ENCODE results near the gene PGBD5.

Gene PGBD5

DNA sequence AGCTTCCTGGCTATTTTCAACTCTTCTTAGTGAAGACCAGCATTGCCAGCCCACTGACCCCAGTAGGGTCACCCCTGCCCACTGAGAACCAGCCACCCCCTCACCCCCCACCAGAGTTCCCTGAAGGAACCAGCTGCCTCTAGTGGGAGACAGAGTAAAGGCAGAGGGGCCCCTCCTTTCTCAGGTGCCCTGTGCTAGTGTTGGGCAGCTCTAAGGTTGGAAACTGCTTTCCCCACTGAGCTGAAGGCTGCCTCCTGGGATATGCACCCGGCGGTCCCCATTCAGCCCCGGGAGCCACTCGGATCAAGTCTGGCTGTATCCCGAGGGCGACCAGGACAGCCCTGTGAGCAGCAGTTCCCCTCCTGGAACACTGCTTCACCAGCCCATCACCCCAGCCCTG lies 111.0 kb downstream of the PGBD5 start:
- TF ChIP-seq, protein P1, sequence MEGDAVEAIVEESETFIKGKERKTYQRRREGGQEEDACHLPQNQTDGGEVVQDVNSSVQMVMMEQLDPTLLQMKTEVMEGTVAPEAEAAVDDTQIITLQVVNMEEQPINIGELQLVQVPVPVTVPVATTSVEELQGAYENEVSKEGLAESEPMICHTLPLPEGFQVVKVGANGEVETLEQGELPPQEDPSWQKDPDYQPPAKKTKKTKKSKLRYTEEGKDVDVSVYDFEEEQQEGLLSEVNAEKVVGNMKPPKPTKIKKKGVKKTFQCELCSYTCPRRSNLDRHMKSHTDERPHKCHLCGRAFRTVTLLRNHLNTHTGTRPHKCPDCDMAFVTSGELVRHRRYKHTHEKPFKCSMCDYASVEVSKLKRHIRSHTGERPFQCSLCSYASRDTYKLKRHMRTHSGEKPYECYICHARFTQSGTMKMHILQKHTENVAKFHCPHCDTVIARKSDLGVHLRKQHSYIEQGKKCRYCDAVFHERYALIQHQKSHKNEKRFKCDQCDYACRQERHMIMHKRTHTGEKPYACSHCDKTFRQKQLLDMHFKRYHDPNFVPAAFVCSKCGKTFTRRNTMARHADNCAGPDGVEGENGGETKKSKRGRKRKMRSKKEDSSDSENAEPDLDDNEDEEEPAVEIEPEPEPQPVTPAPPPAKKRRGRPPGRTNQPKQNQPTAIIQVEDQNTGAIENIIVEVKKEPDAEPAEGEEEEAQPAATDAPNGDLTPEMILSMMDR (IDR thresholded peaks at IDR 0.05) = no peak
- Histone ChIP-seq H3K27ac (no peak overlapping the region), H3K4me3 (no peak overlapping the region)
- DNase-seq (ENCODE audit: low spot score) = no peak

DNA sequence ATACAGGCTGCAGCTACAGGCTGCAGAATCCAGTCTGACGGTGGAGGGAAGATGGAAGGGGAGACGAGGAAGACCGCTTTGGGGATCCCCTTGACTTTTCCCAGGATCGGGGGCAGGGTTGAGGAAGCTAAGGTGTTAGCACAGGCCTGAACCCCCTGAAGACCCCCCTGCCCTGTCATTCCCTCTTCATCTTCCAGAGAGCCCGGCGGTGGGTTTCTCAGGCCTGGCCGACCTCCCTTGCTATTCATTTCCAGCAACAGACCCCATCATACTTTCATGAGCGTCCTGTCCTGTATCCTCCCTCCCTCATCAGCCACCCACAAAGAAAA lies 112.0 kb downstream of the PGBD5 start:
- DNase-seq (ENCODE audit: low spot score) = no peak
- TF ChIP-seq, protein P1 (IDR thresholded peaks at IDR 0.05) = no peak
- H3K27ac ChIP-seq = no peak overlapping the region
- H3K4me3 ChIP-seq = no peak overlapping the region

DNA sequence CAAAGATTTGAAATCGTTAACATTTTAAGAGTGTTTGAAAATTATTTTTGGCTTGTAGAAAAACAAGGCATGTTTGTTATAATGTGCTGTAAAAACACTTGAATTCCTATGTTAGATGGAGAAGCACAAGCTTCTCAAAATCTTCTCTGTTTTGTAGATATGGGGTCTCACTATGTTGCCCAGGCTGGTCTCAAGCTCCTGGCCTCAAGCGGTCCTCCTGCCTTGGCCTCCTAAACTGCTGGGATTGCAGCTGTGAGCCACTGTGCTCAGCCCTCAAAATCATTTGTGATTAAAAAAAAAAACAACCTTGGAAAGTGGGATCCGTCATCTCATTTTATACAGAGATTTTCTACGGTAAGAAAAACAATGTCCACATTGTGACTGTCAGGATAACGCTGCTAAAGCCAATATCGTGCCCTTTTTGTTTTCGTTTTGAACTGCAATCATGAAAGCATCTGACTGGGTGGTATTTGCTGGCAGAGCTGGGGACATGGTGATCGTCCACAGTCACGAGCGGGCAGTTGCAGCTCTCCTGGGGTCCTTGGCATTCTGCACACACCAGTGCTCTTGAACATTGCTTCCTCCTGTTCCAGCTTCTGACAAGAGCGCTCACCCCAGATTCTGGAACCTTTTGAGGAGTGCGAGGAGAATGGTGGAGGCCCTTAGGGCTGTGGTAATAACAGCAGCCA lies 112.5 kb downstream of the PGBD5 start:
- no peak overlapping the region for H3K4me3 ChIP-seq
- H3K27ac ChIP-seq = no peak overlapping the region
- TF ChIP-seq, protein P1 (IDR thresholded peaks at IDR 0.05) = no peak
- DNase-seq (ENCODE audit: low spot score) = no peak

DNA sequence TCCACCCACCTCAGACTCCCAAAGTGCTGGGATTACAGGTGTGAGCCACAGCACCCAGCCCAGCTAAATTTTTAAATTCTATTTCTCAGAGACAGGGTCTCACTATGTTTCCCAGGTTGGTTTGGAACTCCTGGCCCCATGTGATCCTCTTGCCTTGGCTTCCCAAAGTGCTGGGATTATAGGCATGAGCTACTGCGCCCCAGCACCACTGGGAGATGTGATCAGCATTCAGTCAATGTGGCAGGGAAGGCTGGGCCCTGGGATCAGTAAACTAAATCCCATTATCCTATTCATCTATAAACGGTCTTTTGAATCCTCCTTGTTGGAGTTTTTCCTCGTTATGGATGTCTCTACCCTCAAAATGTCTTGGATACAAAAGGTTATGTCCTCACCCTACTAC lies 113.5 kb downstream of the PGBD5 start:
- Histone ChIP-seq H3K4me3 (no peak overlapping the region), H3K27ac (no peak overlapping the region)
- TF ChIP-seq, protein P1 (IDR thresholded peaks at IDR 0.05) = no peak
- DNase-seq (ENCODE audit: low spot score) = no peak

DNA sequence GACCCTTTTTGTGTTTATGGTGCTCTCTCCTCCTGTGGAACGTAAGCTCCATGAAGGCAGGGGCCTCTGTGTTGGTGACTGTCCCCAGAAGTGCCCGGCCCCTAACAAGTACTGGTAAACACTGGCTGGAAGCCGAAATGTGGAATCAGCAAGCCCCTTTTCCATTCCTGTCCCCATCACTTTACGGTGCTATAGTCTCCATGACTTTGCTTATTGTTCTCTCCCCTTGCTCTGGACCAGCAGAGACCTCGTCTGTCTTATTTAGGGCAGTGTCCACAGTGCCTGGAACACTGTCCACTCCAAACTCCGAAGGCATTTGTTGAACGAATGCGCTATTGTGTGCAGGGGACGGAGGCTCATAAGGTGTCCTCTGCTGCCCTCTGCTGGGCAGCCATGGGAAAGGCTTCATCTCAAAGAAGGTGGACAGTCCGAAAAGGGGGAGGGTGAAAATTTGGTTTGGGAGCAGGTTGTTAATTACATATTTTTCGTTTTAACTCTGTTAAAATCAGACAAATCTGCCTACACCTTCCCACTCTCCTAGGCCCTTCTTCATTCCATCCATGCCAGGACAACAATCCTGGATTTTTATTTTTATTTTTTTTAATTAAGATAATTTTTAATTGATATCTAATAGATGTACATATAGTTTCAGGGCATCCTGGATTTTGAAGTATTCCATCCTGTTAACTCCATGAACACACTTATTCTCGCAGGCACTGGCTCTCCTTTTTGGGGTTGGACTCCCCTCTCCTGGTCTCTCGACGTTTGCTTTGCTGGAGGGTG lies 115.6 kb downstream of the PGBD5 start:
- TF ChIP-seq, protein P1 (IDR thresholded peaks at IDR 0.05) = peak; percentile 79
- H3K27ac ChIP-seq = no peak overlapping the region
- H3K4me3 ChIP-seq = no peak overlapping the region
- DNase-seq (ENCODE audit: low spot score) = no peak

DNA sequence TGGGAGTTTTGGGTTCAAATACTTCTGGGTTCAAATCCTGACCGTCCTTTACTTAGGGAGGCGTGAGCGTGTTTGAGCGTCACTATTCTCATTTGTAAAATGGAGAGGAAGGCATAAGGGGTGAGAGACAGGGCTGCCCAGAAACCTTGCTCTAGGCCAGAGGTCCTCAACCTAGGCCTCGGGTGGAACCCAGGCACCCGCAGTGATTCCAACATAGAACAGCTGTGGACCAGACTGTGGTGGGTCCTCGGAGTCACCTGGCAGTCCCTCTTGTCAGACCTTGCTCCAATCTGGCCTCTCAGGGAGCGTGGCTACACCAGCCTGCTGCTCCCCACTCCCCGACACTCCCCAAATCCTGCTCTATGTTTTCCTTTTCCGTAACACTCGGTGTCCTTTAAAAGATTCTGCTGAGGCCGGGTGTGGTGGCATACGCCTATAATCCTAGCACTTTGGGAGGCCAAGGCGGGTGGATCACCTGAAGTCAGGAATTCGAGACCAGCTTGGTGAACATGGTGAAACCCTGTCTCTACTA lies 116.4 kb downstream of the PGBD5 start:
- Histone ChIP-seq H3K4me3 (no peak overlapping the region), H3K27ac (no peak overlapping the region)
- TF ChIP-seq, protein P1 (IDR thresholded peaks at IDR 0.05) = no peak
- DNase-seq (ENCODE audit: low spot score) = no peak

DNA sequence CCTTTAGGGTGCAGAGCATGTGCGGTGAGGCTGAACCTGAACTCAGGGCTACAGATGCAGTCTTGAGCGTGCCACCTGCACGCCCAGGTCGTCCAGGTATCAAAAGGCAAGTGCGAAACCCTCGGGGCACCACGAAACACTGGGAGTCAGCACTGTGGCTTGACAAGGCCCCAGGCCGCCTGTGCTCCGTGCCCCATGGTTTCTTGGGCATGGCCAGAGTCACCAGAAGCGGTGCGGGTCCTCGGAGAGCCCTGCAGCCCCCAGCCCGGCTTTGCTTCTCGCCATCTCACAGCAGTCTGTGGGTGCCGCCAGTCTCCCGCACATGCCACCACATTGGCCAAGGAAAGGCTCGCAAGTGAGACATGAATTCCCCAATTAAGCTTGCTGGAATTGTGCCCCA lies 117.3 kb downstream of the PGBD5 start:
- Histone ChIP-seq H3K4me3 (no peak overlapping the region), H3K27ac (no peak overlapping the region)
- TF ChIP-seq, protein P1 (IDR thresholded peaks at IDR 0.05) = no peak
- no peak for DNase-seq (ENCODE audit: low spot score)

Data from coronary artery (tissue), 2 donors.